HEK293 (cell line): Measurements from ENCODE around the gene TP53BP2.

Experiments used
- CTCF ChIA-PET: fragments of 350-600 bp; formaldehyde crosslinking; extraction: SDS; loops from one replicate; lab custom pipeline; 2021; ENCODE audit warnings: antibody characterized with exemption; lab: Yijun Ruan, JAX
- POLR2A ChIA-PET: fragments of 300-600 bp; formaldehyde crosslinking; extraction: SDS; loops from one replicate; lab custom pipeline; 2020; ENCODE audit warnings: antibody characterized with exemption, inconsistent platforms; lab: Yijun Ruan, JAX
- H3K27ac ChIP-seq: fragments of 200-500 bp; sonication (Bioruptor generic); 2 replicates; pipeline ENCODE4 v1.5.1; 2014; ENCODE audit warnings: low read depth, low read length, control low read depth, inconsistent platforms; ENCODE audit errors: extremely low read depth
- H3K36me3 ChIP-seq, 2 experiments: fragments of 200-500 bp in 1 of 2; sonication (Bioruptor generic) in 1 of 2; 1 replicate in 1 of 2; 2 replicates in 1 of 2; pipeline ENCODE4 v1.5.1; 2014 to 2017; ENCODE audit warnings: inconsistent platforms in 2 of 2, low read length in 2 of 2; ENCODE audit not compliant: control insufficient read depth in 2 of 2, insufficient read depth in 1 of 2
- H3K4me1 ChIP-seq: fragments of 200-500 bp; sonication (Bioruptor generic); 2 replicates; pipeline ENCODE4 v1.5.1; 2014; ENCODE audit warnings: mild to moderate bottlenecking, low read length, inconsistent platforms; ENCODE audit not compliant: control insufficient read depth, insufficient read depth
- H3K4me3 ChIP-seq: 2 replicates; pipeline ENCODE4 v1.5.1; 2011; ENCODE audit warnings: low read depth, mild to moderate bottlenecking, control low read depth, low read length, moderate library complexity
- H3K9me3 ChIP-seq: fragments of 200-500 bp; sonication (Bioruptor generic); 2 replicates; pipeline ENCODE4 v1.5.1; 2014; ENCODE audit warnings: low read depth, low read length, inconsistent platforms; ENCODE audit not compliant: control insufficient read depth, insufficient read depth
- PRDM1 ChIP-seq: fragments of 450-650 bp; formaldehyde crosslinking; IDR thresholded peaks from 2 replicates; pipeline ENCODE4; 2016; ENCODE audit warnings: missing biosample characterization, missing genetic modification characterization
- WT1 ChIP-seq: fragments of 450-650 bp; formaldehyde crosslinking; IDR thresholded peaks from 2 replicates; pipeline ENCODE4 v1.5.1; 2016; ENCODE audit warnings: missing biosample characterization, missing genetic modification characterization
- ZNF10 ChIP-seq: fragments of 450-650 bp; formaldehyde crosslinking; IDR thresholded peaks from 2 replicates; pipeline ENCODE4 v1.5.1; 2017; ENCODE audit warnings: missing biosample characterization, missing genetic modification characterization
- ZNF146 ChIP-seq: fragments of 450-650 bp; formaldehyde crosslinking; IDR thresholded peaks from 2 replicates; pipeline ENCODE4 v1.5.1; 2016; ENCODE audit warnings: missing biosample characterization, missing genetic modification characterization
- ZNF341 ChIP-seq: fragments of 450-650 bp; formaldehyde crosslinking; IDR thresholded peaks from 2 replicates; pipeline ENCODE4; 2016; ENCODE audit warnings: low read depth, missing biosample characterization, missing genetic modification characterization
- ZNF423 ChIP-seq: fragments of 450-650 bp; formaldehyde crosslinking; IDR thresholded peaks from 2 replicates; pipeline ENCODE4 v1.5.1; 2016; ENCODE audit warnings: missing biosample characterization, missing genetic modification characterization
- ZNF433 ChIP-seq: fragments of 450-650 bp; formaldehyde crosslinking; IDR thresholded peaks from 2 replicates; pipeline ENCODE4 v1.5.1; 2016; ENCODE audit warnings: missing biosample characterization, missing genetic modification characterization, low read depth
- ZNF530 ChIP-seq: fragments of 450-650 bp; formaldehyde crosslinking; IDR thresholded peaks from 2 replicates; pipeline ENCODE4 v1.5.1; 2016; ENCODE audit warnings: low read depth, missing biosample characterization, missing genetic modification characterization
- ZNF621 ChIP-seq: fragments of 450-650 bp; formaldehyde crosslinking; IDR thresholded peaks from 2 replicates; pipeline ENCODE4 v1.5.1; 2017; ENCODE audit warnings: missing biosample characterization, missing genetic modification characterization
- ZSCAN30 ChIP-seq: fragments of 450-650 bp; IDR thresholded peaks from 2 replicates; pipeline ENCODE4 v1.5.1; 2018; ENCODE audit warnings: missing biosample characterization, mild to moderate bottlenecking, missing genetic modification characterization, moderate library complexity
- TF ChIP-seq, protein P1 (sequence below): fragments of 450-650 bp; formaldehyde crosslinking; IDR thresholded peaks from 2 replicates; pipeline ENCODE4 v1.5.1; 2016; ENCODE audit warnings: missing biosample characterization, missing genetic modification characterization
- TF ChIP-seq, protein P2 (sequence below): fragments of 450-650 bp; formaldehyde crosslinking; IDR thresholded peaks from 2 replicates; pipeline ENCODE4; 2016; ENCODE audit warnings: missing biosample characterization, missing genetic modification characterization
- TF ChIP-seq, protein P3 (sequence below): fragments of 450-650 bp; formaldehyde crosslinking; IDR thresholded peaks from 2 replicates; pipeline ENCODE4 v1.5.1; 2016; ENCODE audit warnings: missing biosample characterization, missing genetic modification characterization
- TF ChIP-seq, protein P4 (sequence below): fragments of 450-650 bp; formaldehyde crosslinking; conservative IDR thresholded peaks from 2 replicates; pipeline ENCODE4 v1.5.1; 2016; ENCODE audit warnings: low read depth, missing biosample characterization, missing genetic modification characterization
- TF ChIP-seq, protein P5 (sequence below): fragments of 450-650 bp; formaldehyde crosslinking; IDR thresholded peaks from 2 replicates; pipeline ENCODE4 v1.5.1; 2016; ENCODE audit warnings: missing biosample characterization, missing genetic modification characterization

Gene TP53BP2

DNA sequence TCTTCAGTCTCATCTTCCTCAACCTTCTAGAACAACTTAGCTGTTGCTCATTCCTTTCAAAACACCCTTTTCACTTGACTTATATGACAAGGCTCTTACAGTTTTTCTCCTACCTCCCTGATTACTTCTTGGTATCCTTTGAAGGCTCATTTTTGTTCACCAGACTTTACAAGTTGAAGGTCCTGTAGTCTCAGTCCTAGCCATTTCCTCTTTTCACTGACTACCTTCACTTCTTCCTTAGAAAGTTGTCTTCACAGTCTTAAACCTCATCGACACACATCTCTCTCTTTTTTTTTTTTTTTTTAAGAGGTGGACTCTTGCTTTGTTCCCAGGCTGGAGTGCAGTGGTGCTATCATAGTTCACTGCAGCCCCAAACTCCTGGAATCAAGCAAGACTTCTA is 6.6 kb upstream of the TP53BP2 start:
- no peak overlapping the region for H3K27ac ChIP-seq
- H3K4me1 ChIP-seq: no peaks in the 10 kb centered on the region
- ChIA-PET CTCF (no interaction called here), POLR2A (interaction anchor here (1.6 kb wide), 1 partner anchor 140 kb away, joined by 3 read pairs; no protein-coding TSS in a partner anchor)
- TF ChIP-seq PRDM1 (tag by site-specific recombination): peak; percentile 62; the same call in 1 of the 2 replicates
- TF ChIP-seq, protein P1, sequence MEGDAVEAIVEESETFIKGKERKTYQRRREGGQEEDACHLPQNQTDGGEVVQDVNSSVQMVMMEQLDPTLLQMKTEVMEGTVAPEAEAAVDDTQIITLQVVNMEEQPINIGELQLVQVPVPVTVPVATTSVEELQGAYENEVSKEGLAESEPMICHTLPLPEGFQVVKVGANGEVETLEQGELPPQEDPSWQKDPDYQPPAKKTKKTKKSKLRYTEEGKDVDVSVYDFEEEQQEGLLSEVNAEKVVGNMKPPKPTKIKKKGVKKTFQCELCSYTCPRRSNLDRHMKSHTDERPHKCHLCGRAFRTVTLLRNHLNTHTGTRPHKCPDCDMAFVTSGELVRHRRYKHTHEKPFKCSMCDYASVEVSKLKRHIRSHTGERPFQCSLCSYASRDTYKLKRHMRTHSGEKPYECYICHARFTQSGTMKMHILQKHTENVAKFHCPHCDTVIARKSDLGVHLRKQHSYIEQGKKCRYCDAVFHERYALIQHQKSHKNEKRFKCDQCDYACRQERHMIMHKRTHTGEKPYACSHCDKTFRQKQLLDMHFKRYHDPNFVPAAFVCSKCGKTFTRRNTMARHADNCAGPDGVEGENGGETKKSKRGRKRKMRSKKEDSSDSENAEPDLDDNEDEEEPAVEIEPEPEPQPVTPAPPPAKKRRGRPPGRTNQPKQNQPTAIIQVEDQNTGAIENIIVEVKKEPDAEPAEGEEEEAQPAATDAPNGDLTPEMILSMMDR (tag by site-specific recombination): no peak
- peak; percentile 52 for TF ChIP-seq ZNF341 (tag by site-specific recombination)
- no peaks in the 10 kb centered on the region for H3K36me3 ChIP-seq
- H3K4me3 ChIP-seq: no peak overlapping the region
- H3K9me3 ChIP-seq: no peaks in the 10 kb centered on the region

DNA sequence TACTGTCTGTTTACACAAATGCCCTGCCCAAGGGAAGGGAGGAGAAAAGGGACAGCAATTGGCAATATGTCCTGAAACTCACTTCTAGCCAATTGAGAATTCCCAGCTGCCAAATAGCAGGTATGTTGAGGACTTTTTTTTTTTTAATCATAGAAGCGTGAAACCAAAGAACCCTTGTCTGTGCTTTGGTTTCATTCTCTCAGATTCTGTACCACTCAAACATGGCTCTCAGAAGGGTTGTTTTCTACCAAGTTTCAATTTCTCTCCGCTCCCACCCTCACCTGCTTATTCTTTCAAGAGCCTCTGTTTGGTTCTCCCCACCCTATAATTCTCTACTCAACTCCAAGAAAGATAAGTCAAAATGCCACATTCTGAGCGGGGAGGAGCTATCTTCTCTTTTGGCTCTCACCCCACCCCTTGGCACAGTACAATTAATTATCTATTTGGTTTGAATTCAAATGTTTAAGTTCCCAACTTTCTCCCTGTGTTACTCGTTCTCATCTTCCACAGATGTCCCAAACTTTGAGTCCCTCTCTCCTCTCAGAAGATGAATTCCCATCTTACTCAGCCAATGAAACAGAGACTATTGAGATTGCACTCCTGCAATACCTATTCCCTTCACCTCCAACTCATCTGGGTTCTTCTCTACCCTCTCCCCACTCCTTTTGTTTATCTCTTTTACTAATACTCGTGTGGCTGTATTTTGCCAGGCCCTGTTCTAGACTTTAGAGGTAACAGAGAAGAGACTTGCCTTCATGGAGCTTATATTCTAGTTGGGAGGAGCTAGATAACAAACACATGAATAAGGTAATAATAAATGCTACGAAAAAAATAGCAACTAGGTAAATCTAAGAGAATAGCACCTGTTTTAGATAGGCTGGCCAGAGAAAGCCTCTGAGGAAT is 3.9 kb upstream of the TP53BP2 start:
- TF ChIP-seq ZSCAN30 (tag by site-specific recombination): no peak
- TF ChIP-seq ZNF10 (tag by site-specific recombination): peak; percentile 75; the same call in 1 of the 2 replicates
- Histone ChIP-seq H3K4me1 (peaks cover 3% of the 10 kb centered on the region; the same call in 1 of the 2 replicates), H3K36me3 (no peaks in the 10 kb centered on the region), H3K27ac (no peak overlapping the region), H3K4me3 (no peak overlapping the region), H3K9me3 (no peaks in the 10 kb centered on the region)
- POLR2A ChIA-PET: no interaction called here
- CTCF ChIA-PET: interaction anchor here (1.5 kb wide), 1 partner anchor 9 kb away, joined by 4 read pairs; no protein-coding TSS in a partner anchor

GRCh38 chr1:223848536-223848935 is 2.8 kb upstream of the TP53BP2 start:
- POLR2A ChIA-PET: no interaction called here
- H3K27ac ChIP-seq: no peak overlapping the region
- no peak overlapping the region for H3K4me3 ChIP-seq
- H3K4me1 ChIP-seq: peaks cover 3% of the 10 kb centered on the region; the same call in 1 of the 2 replicates
- TF ChIP-seq ZNF621 (tag by site-specific recombination) (no peak), ZNF423 (tag by site-specific recombination) (no peak), ZNF530 (tag by site-specific recombination) (no peak), ZNF10 (tag by site-specific recombination) (no peak), WT1 (tag by site-specific recombination) (no peak), ZNF433 (tag by site-specific recombination) (no peak), ZNF146 (tag by site-specific recombination) (peak; percentile 99)
- TF ChIP-seq, protein P2, sequence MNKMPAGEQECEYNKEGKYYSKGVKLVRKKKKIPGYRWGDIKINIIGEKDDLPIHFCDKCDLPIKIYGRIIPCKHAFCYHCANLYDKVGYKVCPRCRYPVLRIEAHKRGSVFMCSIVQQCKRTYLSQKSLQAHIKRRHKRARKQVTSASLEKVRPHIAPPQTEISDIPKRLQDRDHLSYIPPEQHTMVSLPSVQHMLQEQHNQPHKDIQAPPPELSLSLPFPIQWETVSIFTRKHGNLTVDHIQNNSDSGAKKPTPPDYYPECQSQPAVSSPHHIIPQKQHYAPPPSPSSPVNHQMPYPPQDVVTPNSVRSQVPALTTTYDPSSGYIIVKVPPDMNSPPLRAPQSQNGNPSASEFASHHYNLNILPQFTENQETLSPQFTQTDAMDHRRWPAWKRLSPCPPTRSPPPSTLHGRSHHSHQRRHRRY (tag by site-specific recombination): no peak
- TF ChIP-seq, protein P3, sequence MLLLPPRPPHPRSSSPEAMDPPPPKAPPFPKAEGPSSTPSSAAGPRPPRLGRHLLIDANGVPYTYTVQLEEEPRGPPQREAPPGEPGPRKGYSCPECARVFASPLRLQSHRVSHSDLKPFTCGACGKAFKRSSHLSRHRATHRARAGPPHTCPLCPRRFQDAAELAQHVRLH: peak; percentile 90
- TF ChIP-seq, protein P4, sequence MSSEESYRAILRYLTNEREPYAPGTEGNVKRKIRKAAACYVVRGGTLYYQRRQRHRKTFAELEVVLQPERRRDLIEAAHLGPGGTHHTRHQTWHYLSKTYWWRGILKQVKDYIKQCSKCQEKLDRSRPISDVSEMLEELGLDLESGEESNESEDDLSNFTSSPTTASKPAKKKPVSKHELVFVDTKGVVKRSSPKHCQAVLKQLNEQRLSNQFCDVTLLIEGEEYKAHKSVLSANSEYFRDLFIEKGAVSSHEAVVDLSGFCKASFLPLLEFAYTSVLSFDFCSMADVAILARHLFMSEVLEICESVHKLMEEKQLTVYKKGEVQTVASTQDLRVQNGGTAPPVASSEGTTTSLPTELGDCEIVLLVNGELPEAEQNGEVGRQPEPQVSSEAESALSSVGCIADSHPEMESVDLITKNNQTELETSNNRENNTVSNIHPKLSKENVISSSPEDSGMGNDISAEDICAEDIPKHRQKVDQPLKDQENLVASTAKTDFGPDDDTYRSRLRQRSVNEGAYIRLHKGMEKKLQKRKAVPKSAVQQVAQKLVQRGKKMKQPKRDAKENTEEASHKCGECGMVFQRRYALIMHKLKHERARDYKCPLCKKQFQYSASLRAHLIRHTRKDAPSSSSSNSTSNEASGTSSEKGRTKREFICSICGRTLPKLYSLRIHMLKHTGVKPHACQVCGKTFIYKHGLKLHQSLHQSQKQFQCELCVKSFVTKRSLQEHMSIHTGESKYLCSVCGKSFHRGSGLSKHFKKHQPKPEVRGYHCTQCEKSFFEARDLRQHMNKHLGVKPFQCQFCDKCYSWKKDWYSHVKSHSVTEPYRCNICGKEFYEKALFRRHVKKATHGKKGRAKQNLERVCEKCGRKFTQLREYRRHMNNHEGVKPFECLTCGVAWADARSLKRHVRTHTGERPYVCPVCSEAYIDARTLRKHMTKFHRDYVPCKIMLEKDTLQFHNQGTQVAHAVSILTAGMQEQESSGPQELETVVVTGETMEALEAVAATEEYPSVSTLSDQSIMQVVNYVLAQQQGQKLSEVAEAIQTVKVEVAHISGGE (tag by site-specific recombination): no peak
- TF ChIP-seq, protein P5, sequence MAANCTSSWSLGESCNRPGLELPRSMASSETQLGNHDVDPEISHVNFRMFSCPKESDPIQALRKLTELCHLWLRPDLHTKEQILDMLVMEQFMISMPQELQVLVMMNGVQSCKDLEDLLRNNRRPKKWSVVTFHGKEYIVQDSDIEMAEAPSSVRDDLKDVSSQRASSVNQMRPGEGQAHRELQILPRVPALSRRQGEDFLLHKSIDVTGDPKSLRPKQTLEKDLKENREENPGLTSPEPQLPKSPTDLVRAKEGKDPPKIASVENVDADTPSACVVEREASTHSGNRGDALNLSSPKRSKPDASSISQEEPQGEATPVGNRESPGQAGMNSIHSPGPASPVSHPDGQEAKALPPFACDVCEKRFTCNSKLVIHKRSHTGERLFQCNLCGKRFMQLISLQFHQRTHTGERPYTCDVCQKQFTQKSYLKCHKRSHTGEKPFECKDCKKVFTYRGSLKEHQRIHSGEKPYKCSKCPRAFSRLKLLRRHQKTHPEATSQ (tag by site-specific recombination): 0 out of 2 replicates have a peak, but pooled peaks have one; percentile 10
- TF ChIP-seq, all 188 proteins: peak for 3
- CTCF ChIA-PET: interaction anchor here (1.0 kb wide), 1 partner anchor 12 kb away, joined by 4 read pairs; no protein-coding TSS in a partner anchor
- no peaks in the 10 kb centered on the region for H3K9me3 ChIP-seq
- no peaks in the 10 kb centered on the region for H3K36me3 ChIP-seq
